Measurements from ENCODE around the gene SLC26A1.
A peak's percentile ranks its signal among the peaks of the same experiment; 100 is the strongest.

SLC26A1 gene

GRCh38 chr4:1028574-1029220 lies 35.5 kb upstream of the SLC26A1 start:
- no peak for DNase-seq

DNA sequence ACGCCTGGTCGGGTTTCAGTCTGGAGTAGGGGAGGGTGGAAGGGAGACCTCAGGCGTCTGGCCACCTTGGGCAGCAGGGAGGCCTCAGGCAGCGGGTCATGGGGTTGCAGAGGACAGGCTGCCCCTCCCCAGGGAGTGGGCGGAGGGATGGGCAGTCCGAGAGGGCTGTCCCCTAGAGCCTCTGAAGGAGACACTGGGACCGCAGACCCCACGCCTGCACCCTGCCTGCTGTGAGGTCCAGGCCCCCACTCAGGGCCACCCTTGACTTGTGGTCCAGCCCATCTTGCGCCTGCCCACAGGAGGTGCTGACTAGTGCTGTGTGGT lies 34.7 kb upstream of the SLC26A1 start:
- DNase-seq, result no peak

DNA sequence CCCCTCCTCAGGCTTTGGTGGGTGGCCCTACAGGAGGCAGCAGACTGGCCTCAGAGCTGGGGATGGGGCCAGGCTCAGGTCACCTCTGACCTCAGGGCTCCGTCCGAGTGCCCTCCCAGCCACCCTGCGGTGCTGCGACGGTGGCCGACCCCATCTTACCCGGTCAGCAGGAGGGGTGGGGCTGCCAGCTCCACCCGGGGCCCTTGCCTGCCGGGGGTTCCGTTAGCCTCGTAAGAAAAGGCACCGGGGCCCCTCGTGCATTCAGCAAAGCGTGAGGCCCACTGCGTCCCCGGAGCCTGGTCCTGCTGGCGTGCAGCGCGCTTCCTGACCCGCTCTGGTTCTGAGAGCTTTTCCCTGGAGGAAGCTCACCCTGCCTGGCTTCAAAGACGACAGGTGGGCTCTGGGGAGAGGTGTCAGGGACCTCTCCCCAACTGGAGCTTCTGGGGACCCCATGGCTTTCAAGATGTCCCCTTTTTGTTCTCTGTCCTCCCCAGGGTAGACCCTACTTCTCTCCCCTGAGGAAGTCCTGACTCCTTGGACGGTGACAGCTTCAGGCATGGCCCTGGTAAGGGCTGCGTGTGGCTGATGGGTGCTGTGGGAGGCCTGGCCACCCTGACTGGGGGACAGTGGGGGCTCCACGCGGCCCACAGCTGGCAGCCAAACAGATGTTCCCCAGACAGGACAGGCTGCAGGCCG lies 34.2 kb upstream of the SLC26A1 start:
- DNase-seq, result no peak

DNA sequence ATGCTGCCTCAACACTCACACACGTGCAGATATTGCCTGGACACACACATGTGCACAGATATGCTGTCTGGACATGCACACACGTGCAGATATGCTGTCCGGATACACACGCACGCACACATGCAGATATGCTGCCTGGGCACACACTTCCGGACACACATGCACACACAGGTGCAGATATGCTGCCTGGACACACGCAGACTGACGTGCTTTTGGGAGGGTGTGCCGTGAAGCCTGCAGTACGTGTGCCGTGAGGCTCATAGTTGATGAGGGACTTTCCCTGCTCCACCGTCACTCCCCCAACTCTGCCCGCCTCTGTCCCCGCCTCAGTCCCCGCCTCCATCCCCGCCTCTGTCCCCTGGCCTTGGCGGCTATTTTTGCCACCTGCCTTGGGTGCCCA lies 32.9 kb upstream of the SLC26A1 start:
- peak; percentile 32 for DNase-seq

- DNase-seq, result no peak
These were observed 31.8 kb upstream of the SLC26A1 start for GRCh38 chr4:1024882-1025545.

DNA sequence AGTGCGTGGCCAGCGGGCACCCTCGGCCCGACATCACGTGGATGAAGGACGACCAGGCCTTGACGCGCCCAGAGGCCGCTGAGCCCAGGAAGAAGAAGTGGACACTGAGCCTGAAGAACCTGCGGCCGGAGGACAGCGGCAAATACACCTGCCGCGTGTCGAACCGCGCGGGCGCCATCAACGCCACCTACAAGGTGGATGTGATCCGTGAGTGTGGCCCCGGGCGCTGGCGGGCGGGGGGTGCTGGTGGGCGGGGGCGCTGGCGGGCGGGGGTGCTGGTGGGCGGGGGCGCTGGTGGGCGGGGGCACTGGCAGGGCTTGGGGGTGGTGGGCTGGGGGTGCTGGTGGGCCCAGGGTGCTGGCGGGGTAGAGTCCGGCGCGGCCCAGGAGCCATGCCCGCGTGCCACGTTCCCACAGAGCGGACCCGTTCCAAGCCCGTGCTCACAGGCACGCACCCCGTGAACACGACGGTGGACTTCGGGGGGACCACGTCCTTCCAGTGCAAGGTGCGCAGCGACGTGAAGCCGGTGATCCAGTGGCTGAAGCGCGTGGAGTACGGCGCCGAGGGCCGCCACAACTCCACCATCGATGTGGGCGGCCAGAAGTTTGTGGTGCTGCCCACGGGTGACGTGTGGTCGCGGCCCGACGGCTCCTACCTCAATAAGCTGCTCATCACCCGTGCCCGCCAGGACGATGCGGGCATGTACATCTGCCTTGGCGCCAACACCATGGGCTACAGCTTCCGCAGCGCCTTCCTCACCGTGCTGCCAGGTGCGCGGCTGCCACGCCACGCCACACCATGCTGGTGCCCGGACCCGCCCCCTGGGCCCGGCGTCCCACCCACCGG lies 30.9 kb upstream of the SLC26A1 start:
- no peak for DNase-seq

GRCh38 chr4:1023075-1023640 lies 30.0 kb upstream of the SLC26A1 start:
- DNase-seq, result no peak

- no peak for DNase-seq
These were observed 29.5 kb upstream of the SLC26A1 start for GRCh38 chr4:1022739-1023066.

- no peak for DNase-seq
These were observed 29.0 kb upstream of the SLC26A1 start for GRCh38 chr4:1022051-1022738.

GRCh38 chr4:1021386-1022050 lies 28.3 kb upstream of the SLC26A1 start:
- DNase-seq, result no peak

DNA sequence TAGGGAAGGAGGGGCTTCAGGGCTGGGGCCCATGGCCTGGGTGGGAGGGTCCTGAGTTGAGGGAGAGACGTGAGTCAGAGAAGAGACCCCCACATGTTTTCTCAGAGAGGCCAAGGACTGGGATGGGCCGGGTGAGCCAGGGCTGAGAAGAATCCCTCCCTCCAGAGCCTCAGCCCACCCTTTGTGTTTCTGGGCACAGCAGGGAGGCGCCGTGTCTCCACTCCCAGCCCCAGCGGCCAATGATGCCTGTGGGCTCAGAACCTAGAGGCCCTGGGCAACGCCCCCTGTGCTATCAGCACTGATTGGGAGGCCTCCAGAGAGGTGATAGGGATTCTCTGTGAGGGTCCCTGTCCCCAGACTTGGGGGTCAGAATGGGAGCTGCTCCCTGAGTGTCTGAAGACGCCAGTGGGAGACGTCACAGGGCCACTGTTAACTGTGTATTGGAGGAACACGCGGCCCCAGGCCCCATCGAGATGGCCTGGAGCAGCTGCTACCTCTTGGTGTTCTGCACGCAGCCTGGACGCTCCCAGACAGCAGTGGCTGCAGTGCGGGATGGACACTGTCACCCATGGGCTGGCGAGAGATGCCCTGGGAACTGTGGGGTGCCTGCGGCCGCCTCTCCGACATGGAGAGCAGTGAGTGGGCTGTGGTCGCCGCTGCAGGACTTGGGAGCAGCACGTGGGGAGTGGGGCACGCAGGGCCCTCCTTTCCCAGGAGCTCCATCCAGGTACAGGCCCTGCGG lies 26.7 kb upstream of the SLC26A1 start:
- DNase-seq, result no peak

GRCh38 chr4:1019320-1019719 lies 26.1 kb upstream of the SLC26A1 start:
- no peak for DNase-seq

DNA sequence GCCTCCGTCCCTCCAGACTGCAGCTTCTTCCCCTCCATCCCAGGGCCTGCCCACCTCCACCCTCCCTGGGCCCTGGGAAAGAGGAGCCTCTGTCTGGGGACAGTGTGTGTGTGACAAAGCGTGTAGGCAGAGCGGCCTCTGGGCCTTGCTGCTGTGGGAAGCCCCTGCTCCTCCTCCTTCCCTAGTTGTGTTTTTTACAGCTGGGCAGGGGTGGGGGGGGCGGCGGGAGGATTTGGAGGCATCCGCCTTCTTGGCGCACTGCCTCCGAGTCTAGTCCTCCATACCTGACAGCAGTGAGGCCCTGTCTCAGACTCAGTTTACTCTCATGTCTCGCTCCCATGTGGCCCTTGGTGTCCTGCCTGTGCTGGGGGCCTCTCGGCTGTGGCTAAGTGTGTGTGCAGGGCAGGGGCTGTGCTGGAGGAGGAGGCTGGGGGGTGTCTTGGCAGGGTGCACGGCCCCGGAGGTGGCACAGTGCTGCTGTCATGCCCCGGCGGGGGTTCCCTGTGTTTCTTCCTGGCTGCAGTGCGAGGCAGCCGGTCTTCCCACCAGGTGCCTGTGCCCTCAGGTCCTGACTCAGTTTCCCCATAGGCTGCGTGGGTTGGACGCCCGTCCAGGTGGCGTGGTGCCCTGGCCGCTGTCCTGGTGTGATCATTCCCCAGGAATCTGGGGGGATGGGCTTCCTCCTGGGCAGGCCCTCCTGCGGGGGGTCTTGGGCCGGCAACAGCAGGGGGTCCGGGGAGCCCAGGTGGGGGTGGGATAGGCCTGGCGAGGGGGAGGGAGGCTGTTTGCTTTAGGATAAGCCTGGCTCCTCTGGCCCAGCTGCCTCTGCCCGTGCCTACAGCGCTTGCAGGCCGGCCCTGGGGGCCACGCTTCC lies 25.2 kb upstream of the SLC26A1 start:
- no peak for DNase-seq

DNA sequence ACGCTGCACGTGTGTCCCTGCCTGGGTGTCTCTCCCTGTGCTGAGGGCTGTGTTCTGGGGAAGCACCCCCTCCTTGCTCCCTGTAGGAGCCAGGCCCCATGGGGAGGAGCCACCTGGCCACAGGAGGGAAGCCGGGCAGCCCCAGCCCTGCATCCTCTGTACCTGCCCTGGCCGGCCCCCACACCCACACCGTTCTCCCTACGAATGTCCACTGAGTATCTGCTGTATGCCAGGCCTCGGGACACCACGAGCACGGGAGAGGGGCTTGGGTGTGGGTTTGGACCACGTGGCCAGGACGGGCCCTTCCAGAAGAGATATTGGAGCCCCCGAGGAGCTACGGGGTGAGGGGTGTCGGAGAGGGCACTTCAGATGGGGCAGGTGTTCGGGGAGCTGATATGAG lies 24.5 kb upstream of the SLC26A1 start:
- DNase-seq, result no peak

- no peak for DNase-seq
These were observed 24.0 kb upstream of the SLC26A1 start for GRCh38 chr4:1017211-1017610.

DNA sequence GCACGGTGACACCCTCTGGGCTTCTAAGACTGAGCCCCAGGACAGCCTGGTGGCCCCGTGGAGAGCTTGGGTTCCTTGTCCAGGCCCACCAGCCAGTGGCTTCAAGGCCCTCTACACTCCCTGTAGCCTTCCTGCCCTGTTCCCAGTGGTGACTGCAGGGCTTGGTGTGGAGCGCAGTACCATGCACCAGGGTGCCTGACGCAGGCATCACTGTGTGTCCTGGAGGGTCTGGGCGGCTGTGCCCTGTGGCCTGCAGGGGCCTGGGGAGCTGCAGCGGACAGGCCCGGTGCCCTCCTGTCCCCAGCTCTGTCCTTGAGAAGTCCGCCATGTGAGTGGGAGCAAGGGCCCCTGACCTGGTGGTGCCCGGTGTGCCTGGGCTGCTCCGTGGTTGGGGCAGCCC lies 22.5 kb upstream of the SLC26A1 start:
- DNase-seq, result no peak

DNA sequence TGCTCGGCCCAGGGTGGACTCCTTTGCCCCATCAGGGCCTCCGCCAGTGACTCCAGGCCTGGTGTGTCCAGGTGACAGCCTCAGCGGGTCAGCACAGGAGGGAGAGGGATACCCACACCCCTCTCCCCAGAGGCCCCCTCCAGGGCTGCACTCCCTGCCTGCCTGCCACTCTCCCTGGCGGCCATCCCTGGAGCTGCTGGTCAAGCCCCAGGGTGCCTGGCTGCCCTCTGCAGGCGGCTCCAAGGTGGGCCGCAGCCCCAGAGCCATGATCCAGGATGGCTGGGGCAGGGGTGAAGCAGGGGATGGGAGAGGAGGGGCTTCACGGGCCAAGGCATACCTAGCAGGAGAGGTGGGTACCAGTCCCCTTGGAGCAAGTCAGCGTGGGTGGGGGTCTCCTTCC lies 22.0 kb upstream of the SLC26A1 start:
- no peak for DNase-seq

- DNase-seq, result no peak
These were observed 21.3 kb upstream of the SLC26A1 start for GRCh38 chr4:1014291-1015167.
